Measurements from ENCODE around the gene FOXN3. TPM values are rescaled to one million over a fixed set of nuclear protein-coding genes. Genes with fewer than 3 reads are reported as not detected.

The FOXN3 gene
- total and polyA plus RNA-seq, 2 experiments from 2014 or later, result 98.9 to 167 TPM

DNA sequence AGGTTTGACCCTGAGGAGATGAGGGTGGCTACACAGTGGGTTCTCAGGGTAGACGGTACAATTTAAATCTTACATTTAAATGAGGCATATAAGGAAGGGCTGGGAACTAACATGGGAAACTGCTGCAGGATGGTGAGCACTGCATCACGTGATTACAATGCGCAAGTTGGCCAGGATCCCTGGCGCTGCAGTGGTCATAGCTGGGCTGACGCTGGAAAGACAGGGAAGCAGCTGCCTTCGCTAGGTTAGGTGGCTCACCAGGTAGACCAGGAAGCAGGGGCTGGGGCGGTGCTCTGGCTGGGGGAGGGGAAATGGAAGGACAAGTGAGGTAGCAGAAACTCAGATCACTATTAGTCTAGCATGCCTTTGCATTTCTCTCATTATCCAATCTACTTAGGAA, 149.9 kb downstream of the FOXN3 start:
- H3K9me2 ChIP-seq (ENCODE audit: insufficient read depth), result no peaks in the 10 kb centered on the region
- H3K36me3 ChIP-seq (ENCODE audit: insufficient read depth), result no peaks in the 10 kb centered on the region
- H3K4me2 ChIP-seq, result peak overlapping the region; percentile 68
- H4K20me1 ChIP-seq (replicated peaks; ENCODE audit: insufficient read depth), result peaks cover 51% of the 10 kb centered on the region
- TF ChIP-seq ETS1 (IDR thresholded peaks at IDR 0.05) (no peak), EZH2phosphoT487 (IDR thresholded peaks at IDR 0.05; ENCODE audit: unreplicated experiment) (no peak), ZNF462 (CRISPR knock-in tag; IDR thresholded peaks at IDR 0.05) (no peak), CTCF (conservative IDR thresholded peaks at IDR 0.05; ENCODE audit: low read depth in 2 of 2) (no peak), NANOG (IDR thresholded peaks at IDR 0.05; ENCODE audit: borderline replicate concordance) (no peak), CREB1 (CRISPR knock-in tag; IDR thresholded peaks at IDR 0.05; ENCODE audit: low read depth) (no peak)
- no peaks in the 10 kb centered on the region for H3K27me3 ChIP-seq (ENCODE audit: insufficient read depth)
- H3F3A ChIP-seq (replicated peaks; ENCODE audit: low read depth), result no peaks in the 10 kb centered on the region; the same call in 1 of the 2 replicates
- peaks cover 51% of the 10 kb centered on the region for H3K4me1 ChIP-seq (ENCODE audit: insufficient read depth)
- H2AFZ ChIP-seq, result no peak overlapping the region
- H3K9me3 Mint-ChIP-seq, result no peaks in the 10 kb centered on the region
- H3K36me3 Mint-ChIP-seq (ENCODE audit: low read depth), result peaks cover 18% of the 10 kb centered on the region; the same call in 2 of the 3 replicates
- H3K4me3 ChIP-seq, result no peak overlapping the region
- H3K79me2 ChIP-seq (replicated peaks; ENCODE audit: insufficient read depth), result peaks cover 100% of the 10 kb centered on the region
- ATAC-seq (peak; percentile 78), DNase-seq (ENCODE audit: low spot score) (peak; percentile 57)
- peak overlapping the region; percentile 56; the same call in 1 of the 2 replicates for H3K27ac ChIP-seq (ENCODE audit: low read depth)
- H3K27me3 Mint-ChIP-seq (ENCODE audit: insufficient read depth, low read depth, poor library complexity), result peaks cover 7% of the 10 kb centered on the region
- no peak overlapping the region for H3K4me3 Mint-ChIP-seq
- peak overlapping the region; percentile 64; the same call in 1 of the 2 replicates for H3K27ac Mint-ChIP-seq
- peaks cover 68% of the 10 kb centered on the region for H3K4me1 Mint-ChIP-seq

Measured in GM23338 (cell line).